HPDE6-E6E7 (cell line): Measurements from ENCODE around the gene MED27.

Source experiments
- DNase-seq: peaks from one replicate; pipeline ENCODE4 v3.0.0; 2011; ENCODE audit warnings: missing footprints; ENCODE audit errors: extremely low spot score

MED27 gene

GRCh38 chr9:131969469-131969989 lies 110.1 kb downstream of the MED27 start:
- DNase-seq: no peak

- no peak for DNase-seq
These were observed 111.0 kb downstream of the MED27 start for GRCh38 chr9:131968632-131969031.

GRCh38 chr9:131965841-131966240 lies 113.8 kb downstream of the MED27 start:
- DNase-seq: no peak

- no peak for DNase-seq
These were observed 114.6 kb downstream of the MED27 start for GRCh38 chr9:131965103-131965502.

- no peak for DNase-seq
These were observed 116.3 kb downstream of the MED27 start for GRCh38 chr9:131963072-131964030.

GRCh38 chr9:131961496-131961880 lies 118.2 kb downstream of the MED27 start:
- no peak for DNase-seq

GRCh38 chr9:131960851-131961495 lies 118.7 kb downstream of the MED27 start:
- DNase-seq: peak; percentile 8

GRCh38 chr9:131960311-131960710 lies 119.4 kb downstream of the MED27 start:
- peak; percentile 41 for DNase-seq

GRCh38 chr9:131959887-131960286 lies 119.8 kb downstream of the MED27 start:
- DNase-seq: no peak

GRCh38 chr9:131959056-131959455 lies 120.6 kb downstream of the MED27 start:
- no peak for DNase-seq

GRCh38 chr9:131954299-131954698 lies 125.4 kb downstream of the MED27 start:
- no peak for DNase-seq

GRCh38 chr9:131951905-131952304 lies 127.8 kb downstream of the MED27 start:
- DNase-seq: no peak

- no peak for DNase-seq
These were observed 128.5 kb downstream of the MED27 start for GRCh38 chr9:131951155-131951554.

- DNase-seq: no peak
These were observed 129.2 kb downstream of the MED27 start for GRCh38 chr9:131950487-131950886.

- no peak for DNase-seq
These were observed 133.5 kb downstream of the MED27 start for GRCh38 chr9:131946180-131946579.

GRCh38 chr9:131943351-131943841 lies 136.3 kb downstream of the MED27 start:
- peak; percentile 20 for DNase-seq

GRCh38 chr9:131942146-131942720 lies 137.4 kb downstream of the MED27 start:
- no peak for DNase-seq

- no peak for DNase-seq
These were observed 142.2 kb downstream of the MED27 start for GRCh38 chr9:131937451-131937850.

- no peak for DNase-seq
These were observed 142.7 kb downstream of the MED27 start for GRCh38 chr9:131936929-131937328.

- DNase-seq: no peak
These were observed 145.0 kb downstream of the MED27 start for GRCh38 chr9:131934673-131935072.

- DNase-seq: no peak
These were observed 152.6 kb downstream of the MED27 start for GRCh38 chr9:131927091-131927490.

GRCh38 chr9:131926360-131926922 lies 153.2 kb downstream of the MED27 start:
- no peak for DNase-seq
